Measurements from ENCODE around the gene MERTK. TPM values are rescaled to one million over a fixed set of nuclear protein-coding genes. Genes with fewer than 3 reads are reported as not detected.
"Not testable (repeated sequence)": the region's sequence is repeated elsewhere in the genome, so short reads cannot be mapped to it uniquely, and the experiment has no call there.

The MERTK gene
- total RNA-seq, 4 donors from 2014 or later = 29.4 to 63.0 (median 48.6) TPM

- no peak for DNase-seq (ENCODE audit: low spot score)
- peak; percentile 18 for ATAC-seq (ENCODE audit: low FRiP score)
- TF ChIP-seq, protein P1, sequence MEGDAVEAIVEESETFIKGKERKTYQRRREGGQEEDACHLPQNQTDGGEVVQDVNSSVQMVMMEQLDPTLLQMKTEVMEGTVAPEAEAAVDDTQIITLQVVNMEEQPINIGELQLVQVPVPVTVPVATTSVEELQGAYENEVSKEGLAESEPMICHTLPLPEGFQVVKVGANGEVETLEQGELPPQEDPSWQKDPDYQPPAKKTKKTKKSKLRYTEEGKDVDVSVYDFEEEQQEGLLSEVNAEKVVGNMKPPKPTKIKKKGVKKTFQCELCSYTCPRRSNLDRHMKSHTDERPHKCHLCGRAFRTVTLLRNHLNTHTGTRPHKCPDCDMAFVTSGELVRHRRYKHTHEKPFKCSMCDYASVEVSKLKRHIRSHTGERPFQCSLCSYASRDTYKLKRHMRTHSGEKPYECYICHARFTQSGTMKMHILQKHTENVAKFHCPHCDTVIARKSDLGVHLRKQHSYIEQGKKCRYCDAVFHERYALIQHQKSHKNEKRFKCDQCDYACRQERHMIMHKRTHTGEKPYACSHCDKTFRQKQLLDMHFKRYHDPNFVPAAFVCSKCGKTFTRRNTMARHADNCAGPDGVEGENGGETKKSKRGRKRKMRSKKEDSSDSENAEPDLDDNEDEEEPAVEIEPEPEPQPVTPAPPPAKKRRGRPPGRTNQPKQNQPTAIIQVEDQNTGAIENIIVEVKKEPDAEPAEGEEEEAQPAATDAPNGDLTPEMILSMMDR (IDR thresholded peaks at IDR 0.05) = no peak
Observed at GRCh38 chr2:112032689-112033465, 134.5 kb downstream of the MERTK start.

GRCh38 chr2:112033600-112033999 is 135.2 kb downstream of the MERTK start:
- TF ChIP-seq, protein P1 (IDR thresholded peaks at IDR 0.05) = no peak
- peak; percentile 54 for ATAC-seq (ENCODE audit: low FRiP score)
- DNase-seq (ENCODE audit: low spot score) = no peak

- no peak for DNase-seq (ENCODE audit: low spot score)
- ATAC-seq (ENCODE audit: low FRiP score) = no peak
- TF ChIP-seq, protein P1 (IDR thresholded peaks at IDR 0.05) = no peak
Observed at GRCh38 chr2:112034924-112035323, 136.5 kb downstream of the MERTK start.

DNA sequence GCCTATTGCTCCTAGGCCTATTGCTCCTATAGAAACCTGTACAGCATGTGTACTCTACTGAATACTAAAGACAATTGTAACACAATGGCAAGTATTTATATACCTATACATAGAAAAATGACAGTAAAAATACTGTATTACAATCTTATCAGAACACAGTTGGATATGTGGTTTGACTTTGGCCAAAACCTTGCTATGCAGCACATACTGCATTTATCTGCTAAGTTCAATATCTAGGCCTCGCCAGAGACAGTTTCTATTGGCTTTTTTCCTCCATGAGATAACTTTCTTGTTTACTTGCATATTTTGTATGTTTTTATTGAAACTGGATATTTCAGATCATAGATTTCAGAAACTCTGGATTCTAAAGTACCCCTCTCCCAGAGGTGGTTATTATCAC is 137.4 kb downstream of the MERTK start:
- ATAC-seq (ENCODE audit: low FRiP score) (no peak), DNase-seq (ENCODE audit: low spot score) (no peak)
- TF ChIP-seq, protein P1 (IDR thresholded peaks at IDR 0.05) = no peak

GRCh38 chr2:112039556-112039955 is 141.1 kb downstream of the MERTK start:
- DNase-seq (ENCODE audit: low spot score); ATAC-seq (ENCODE audit: low FRiP score): not testable (repeated sequence)

- DNase-seq (ENCODE audit: low spot score); ATAC-seq (ENCODE audit: low FRiP score): not testable (repeated sequence)
Observed at GRCh38 chr2:112040066-112040465, 141.7 kb downstream of the MERTK start.

- not testable (repeated sequence) for ATAC-seq (ENCODE audit: low FRiP score)
Observed at GRCh38 chr2:112041460-112041859, 143.1 kb downstream of the MERTK start.

GRCh38 chr2:112045446-112046014 is 147.1 kb downstream of the MERTK start:
- ATAC-seq (ENCODE audit: low FRiP score) (no peak), DNase-seq (ENCODE audit: low spot score) (no peak)
- TF ChIP-seq, protein P1 (IDR thresholded peaks at IDR 0.05) = no peak

More at GRCh38 chr2:112041460-112041859, 143.1 kb downstream of the MERTK start:
- DNase-seq (ENCODE audit: low spot score) = not testable (repeated sequence)
